HAP-1 (cell line): ENCODE data around the gene ABCC12.

Source experiments
- DNase-seq, 2 experiments: peaks; one replicate each; pipeline ENCODE4 v3.0.0-alpha.2; 2016 to 2020; ENCODE audit warnings: low spot score in 2 of 2
- H3K27me3 ChIP-seq: fragments of 250-450 bp; sonication (Bioruptor Pico); 2 replicates; pipeline ENCODE4 v1.5.1; 2020; ENCODE audit warnings: low read depth, mild to moderate bottlenecking, moderate library complexity
- H3K36me3 ChIP-seq: fragments of 250-450 bp; sonication (Bioruptor Pico); replicated peaks from 2 replicates; pipeline ENCODE4 v1.5.1; 2020; ENCODE audit warnings: mild to moderate bottlenecking
- H3K4me1 ChIP-seq: fragments of 250-450 bp; sonication (Bioruptor Pico); 2 replicates; pipeline ENCODE4 v1.5.1; 2020; ENCODE audit warnings: mild to moderate bottlenecking
- H3K4me3 ChIP-seq: fragments of 250-450 bp; sonication (Bioruptor Pico); 2 replicates; pipeline ENCODE4 v1.5.1; 2020; ENCODE audit warnings: mild to moderate bottlenecking, moderate library complexity
- H3K9me3 ChIP-seq: fragments of 250-450 bp; sonication (Bioruptor Pico); 2 replicates; pipeline ENCODE4 v1.5.1; 2020; ENCODE audit warnings: mild to moderate bottlenecking, moderate library complexity
- in situ Hi-C: fragments of 300-500 bp; cut with MboI; formaldehyde crosslinking; loops from 3 replicates; pipeline ENCODE4 v1.14.3; 2020; ENCODE audit warnings: low sequenced_read_pairs, inconsistent platforms, mixed read lengths

The ABCC12 gene

GRCh38 chr16:48115299-48115698 is 40.5 kb downstream of the ABCC12 start:
- H3K4me3 ChIP-seq = no peak overlapping the region
- H3K9me3 ChIP-seq = no peaks in the 10 kb centered on the region
- in situ Hi-C loops = no loop called here
- H3K36me3 ChIP-seq = no peaks in the 10 kb centered on the region
- no peaks in the 10 kb centered on the region for H3K27me3 ChIP-seq
- no peaks in the 10 kb centered on the region; the same call in 1 of the 2 replicates for H3K4me1 ChIP-seq
- DNase-seq = no peak

- no peak overlapping the region for H3K4me3 ChIP-seq
- no peaks in the 10 kb centered on the region for H3K36me3 ChIP-seq
- in situ Hi-C loops = no loop called here
- H3K27me3 ChIP-seq = no peaks in the 10 kb centered on the region
- H3K9me3 ChIP-seq = no peaks in the 10 kb centered on the region
- no peaks in the 10 kb centered on the region; the same call in 1 of the 2 replicates for H3K4me1 ChIP-seq
- no peak for DNase-seq
These were observed 41.4 kb downstream of the ABCC12 start for GRCh38 chr16:48114410-48114809.

- Histone ChIP-seq H3K36me3 (no peaks in the 10 kb centered on the region), H3K4me1 (no peaks in the 10 kb centered on the region; the same call in 1 of the 2 replicates), H3K27me3 (no peaks in the 10 kb centered on the region), H3K9me3 (no peaks in the 10 kb centered on the region), H3K4me3 (no peak overlapping the region)
- in situ Hi-C loops = no loop called here
- DNase-seq = no peak
These were observed 42.3 kb downstream of the ABCC12 start for GRCh38 chr16:48113471-48113870.

GRCh38 chr16:48113001-48113400 is 42.8 kb downstream of the ABCC12 start:
- no peaks in the 10 kb centered on the region for H3K36me3 ChIP-seq
- H3K4me1 ChIP-seq = no peaks in the 10 kb centered on the region; the same call in 1 of the 2 replicates
- no peaks in the 10 kb centered on the region for H3K27me3 ChIP-seq
- no peaks in the 10 kb centered on the region for H3K9me3 ChIP-seq
- no peak overlapping the region for H3K4me3 ChIP-seq
- DNase-seq = no peak
- in situ Hi-C loops = no loop called here

GRCh38 chr16:48112600-48112999 is 43.2 kb downstream of the ABCC12 start:
- no peaks in the 10 kb centered on the region for H3K27me3 ChIP-seq
- in situ Hi-C loops = no loop called here

GRCh38 chr16:48110982-48111381 is 44.8 kb downstream of the ABCC12 start:
- Histone ChIP-seq H3K4me3 (no peak overlapping the region), H3K36me3 (no peaks in the 10 kb centered on the region), H3K9me3 (no peaks in the 10 kb centered on the region), H3K4me1 (no peaks in the 10 kb centered on the region), H3K27me3 (no peaks in the 10 kb centered on the region)
- DNase-seq = no peak
- in situ Hi-C loops = no loop called here

More at GRCh38 chr16:48112600-48112999, 43.2 kb downstream of the ABCC12 start:
- no peaks in the 10 kb centered on the region for H3K36me3 ChIP-seq
- no peak overlapping the region for H3K4me3 ChIP-seq
- H3K9me3 ChIP-seq = no peaks in the 10 kb centered on the region
- no peak for DNase-seq
- no peaks in the 10 kb centered on the region; the same call in 1 of the 2 replicates for H3K4me1 ChIP-seq

- no peaks in the 10 kb centered on the region for H3K9me3 ChIP-seq
- no peak overlapping the region for H3K4me3 ChIP-seq
- in situ Hi-C loops = no loop called here
These were observed 45.8 kb downstream of the ABCC12 start for GRCh38 chr16:48110000-48110399.

GRCh38 chr16:48109475-48109874 is 46.3 kb downstream of the ABCC12 start:
- Histone ChIP-seq H3K4me1 (no peaks in the 10 kb centered on the region), H3K9me3 (no peaks in the 10 kb centered on the region), H3K4me3 (no peak overlapping the region), H3K36me3 (no peaks in the 10 kb centered on the region), H3K27me3 (no peaks in the 10 kb centered on the region)
- no peak for DNase-seq
- in situ Hi-C loops = no loop called here

More at GRCh38 chr16:48110000-48110399, 45.8 kb downstream of the ABCC12 start:
- H3K36me3 ChIP-seq = no peaks in the 10 kb centered on the region
- H3K4me1 ChIP-seq = no peaks in the 10 kb centered on the region
- DNase-seq = no peak
- H3K27me3 ChIP-seq = no peaks in the 10 kb centered on the region

GRCh38 chr16:48106446-48106845 is 49.3 kb downstream of the ABCC12 start:
- in situ Hi-C loops = no loop called here
- no peak for DNase-seq
- Histone ChIP-seq H3K4me1 (no peaks in the 10 kb centered on the region), H3K9me3 (no peaks in the 10 kb centered on the region), H3K4me3 (no peak overlapping the region), H3K27me3 (no peaks in the 10 kb centered on the region), H3K36me3 (no peaks in the 10 kb centered on the region)
